ENCODE data around the gene FAM3B.

- TF ChIP-seq POLR2A (IDR thresholded peaks at IDR 0.05; ENCODE audit: low read depth, low read length) (no peak), POLR2AphosphoS5 (IDR thresholded peaks at IDR 0.05; ENCODE audit: low read depth, low read length) (no peak)
Measured at GRCh38 chr21:41326414-41327080, 9.9 kb downstream of the FAM3B start.

Measured in GM12891 (cell line).